NCI-H345 (cell line): ENCODE results near the gene MAML2.
A peak's percentile ranks its signal among the peaks of the same experiment; 100 is the strongest.

Experiments
- DNase-seq: peaks from one replicate; lab custom pipeline; 2025; lab: John Stamatoyannopoulos, UW

Gene MAML2

GRCh38 chr11:96207459-96208449 lies 135.2 kb downstream of the MAML2 start:
- no peak for DNase-seq

DNA sequence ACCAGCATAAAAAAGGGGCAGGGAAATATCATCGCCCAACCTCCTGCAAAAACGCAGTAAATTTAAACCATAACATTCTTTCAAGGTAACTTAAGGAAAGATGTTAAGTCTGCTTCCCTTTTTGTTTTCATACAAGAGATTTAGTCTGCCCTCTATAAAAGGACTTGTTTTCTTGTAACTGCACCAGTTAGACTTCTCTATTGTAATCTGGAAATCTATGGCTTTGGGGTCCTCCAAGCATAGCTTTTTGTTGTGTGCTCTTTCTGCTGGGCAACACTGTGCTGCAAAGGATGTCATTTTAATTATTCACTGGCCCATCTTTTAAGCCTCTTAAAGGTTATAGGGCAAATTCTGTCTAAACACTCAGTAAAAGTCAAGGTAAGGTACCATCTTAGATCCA lies 136.0 kb downstream of the MAML2 start:
- no peak for DNase-seq

- no peak for DNase-seq
Observed at GRCh38 chr11:96205460-96205809, 137.6 kb downstream of the MAML2 start.

DNA sequence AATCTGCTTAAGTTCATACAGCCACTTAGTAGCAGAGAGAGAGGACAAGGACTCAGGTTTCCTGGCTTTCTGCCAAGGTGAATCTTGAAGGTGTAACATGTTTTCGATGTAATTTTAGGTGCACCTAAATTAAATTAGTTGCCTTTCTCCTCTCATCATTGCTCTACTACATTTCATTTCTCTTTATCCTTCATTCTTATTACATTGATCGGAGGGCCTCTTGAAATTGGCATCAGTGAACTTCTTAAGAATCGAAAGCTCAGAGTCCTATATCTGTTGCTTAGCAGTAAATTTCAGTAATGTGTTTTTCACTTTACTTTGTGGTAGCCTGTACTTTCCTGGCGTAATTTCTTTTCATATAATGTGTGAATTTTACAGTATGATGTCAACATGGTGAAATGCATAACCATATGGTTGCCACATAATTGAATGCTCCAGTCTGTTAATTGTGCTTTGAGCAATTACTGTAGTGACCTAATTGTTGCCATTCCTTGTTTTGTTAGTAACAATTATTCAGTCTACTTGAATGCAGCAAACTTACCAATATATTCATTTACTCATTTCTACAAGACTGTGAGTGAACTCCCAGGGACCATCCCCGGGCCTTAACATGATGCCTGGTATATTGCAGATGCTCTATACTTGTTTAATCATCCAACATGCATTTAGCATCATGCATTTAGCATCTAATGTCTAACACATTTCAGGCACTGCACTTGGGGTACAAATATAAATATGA lies 138.1 kb downstream of the MAML2 start:
- DNase-seq, result peak; percentile 7

GRCh38 chr11:96204366-96204659 lies 138.7 kb downstream of the MAML2 start:
- DNase-seq, result no peak

DNA sequence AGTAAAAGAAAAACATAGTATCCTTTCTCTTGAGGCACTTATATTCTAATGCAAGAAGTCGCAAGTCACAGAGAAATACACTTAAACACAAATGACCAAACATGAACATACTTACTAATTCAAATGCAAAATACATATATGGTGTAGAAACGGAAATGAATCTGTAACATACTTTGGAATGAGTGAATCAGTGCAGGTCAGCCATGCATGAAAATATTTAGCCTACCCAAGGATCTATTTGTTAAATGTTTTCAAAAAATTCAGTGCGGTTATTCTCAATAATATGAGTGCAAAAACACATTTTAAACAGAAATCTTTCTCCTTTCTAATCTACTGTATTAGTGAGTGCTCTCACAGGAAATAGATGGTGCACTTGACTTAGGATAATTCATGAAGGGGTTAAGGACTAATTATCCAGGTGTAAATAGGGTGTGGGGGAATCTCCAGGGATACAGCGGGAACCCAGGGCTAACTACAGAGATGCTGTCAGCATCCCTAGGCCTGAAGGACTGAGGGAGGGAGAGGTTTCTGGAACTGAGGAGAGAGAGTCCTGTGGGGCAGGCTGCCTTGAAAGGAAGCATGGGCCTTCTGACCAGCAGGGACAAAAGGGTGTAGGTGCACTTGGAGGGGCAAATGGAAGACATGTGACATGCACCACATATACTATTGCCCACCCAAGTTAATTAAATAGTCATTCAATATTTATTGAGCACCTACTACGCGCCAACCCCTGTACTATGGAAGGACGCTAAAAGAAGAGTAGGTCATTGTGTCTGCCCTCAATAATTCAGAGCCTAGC lies 139.2 kb downstream of the MAML2 start:
- DNase-seq, result no peak

GRCh38 chr11:96200243-96200642 lies 142.8 kb downstream of the MAML2 start:
- DNase-seq, result no peak

- DNase-seq, result peak; percentile 0
Observed at GRCh38 chr11:96199563-96200025, 143.4 kb downstream of the MAML2 start.

DNA sequence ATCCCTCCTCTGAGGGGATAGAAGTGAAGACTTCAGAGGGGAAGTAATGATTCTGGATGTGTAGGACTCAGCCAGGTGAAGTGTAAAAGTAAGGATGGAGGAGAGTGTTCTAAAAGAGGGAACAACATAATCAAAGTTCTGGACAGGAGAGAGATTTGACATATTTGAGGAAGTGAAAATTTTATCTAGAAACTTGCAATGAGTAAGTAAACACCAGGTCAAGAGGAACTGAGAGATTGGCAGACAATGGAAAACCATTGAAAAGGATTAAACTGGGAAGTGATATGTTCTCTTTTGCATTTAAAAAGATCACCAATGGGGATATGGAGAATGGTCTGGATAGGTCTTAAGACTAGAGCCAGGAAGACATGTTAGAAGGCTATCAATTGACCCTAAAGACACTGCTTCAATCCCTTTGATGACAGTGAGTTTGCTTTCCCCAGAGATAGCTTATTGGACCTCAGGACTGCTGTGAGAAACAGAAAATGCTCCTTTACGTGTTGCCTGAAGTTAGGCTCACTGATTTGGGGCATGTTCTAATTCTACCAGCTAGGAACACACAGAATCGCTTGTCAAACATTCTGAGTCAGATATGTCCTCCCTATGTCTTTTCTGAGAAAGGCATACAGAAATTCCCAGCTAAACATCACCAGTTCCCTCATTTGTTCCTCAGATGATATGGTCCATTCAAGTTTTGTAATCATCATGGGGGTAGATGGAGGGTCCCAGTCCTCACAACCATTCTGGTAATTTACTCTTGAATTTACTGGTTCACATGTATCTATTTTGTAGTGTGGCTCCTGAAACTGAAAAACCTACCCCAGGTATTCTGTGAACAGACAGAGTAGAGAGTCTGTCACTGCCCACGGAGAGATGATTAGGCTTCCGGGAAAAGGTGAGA lies 144.9 kb downstream of the MAML2 start:
- DNase-seq, result no peak

GRCh38 chr11:96197103-96197502 lies 145.9 kb downstream of the MAML2 start:
- no peak for DNase-seq

DNA sequence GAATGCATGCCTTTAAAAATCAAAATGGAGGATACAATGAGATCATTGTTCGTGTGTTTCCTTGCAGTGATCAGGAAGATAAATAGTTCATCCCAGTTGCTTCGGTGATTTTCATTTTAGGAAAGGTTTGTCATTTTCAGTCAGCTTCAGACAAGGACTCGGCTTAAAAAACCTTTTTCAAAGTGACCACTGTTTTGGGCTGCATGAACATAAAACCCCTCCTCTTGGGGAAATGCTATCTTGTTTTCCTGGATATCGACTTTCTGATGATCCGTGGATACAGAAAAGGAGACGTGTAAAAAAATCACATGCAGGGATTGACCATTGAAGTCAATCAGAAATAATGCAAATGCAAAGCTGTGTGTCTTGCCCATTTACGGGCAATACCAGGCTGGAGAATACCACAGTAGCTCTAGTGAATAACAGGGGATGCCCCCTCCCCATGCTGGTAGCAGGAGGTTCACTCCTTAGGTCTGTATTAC lies 146.8 kb downstream of the MAML2 start:
- DNase-seq, result no peak

GRCh38 chr11:96195671-96196070 lies 147.3 kb downstream of the MAML2 start:
- no peak for DNase-seq

DNA sequence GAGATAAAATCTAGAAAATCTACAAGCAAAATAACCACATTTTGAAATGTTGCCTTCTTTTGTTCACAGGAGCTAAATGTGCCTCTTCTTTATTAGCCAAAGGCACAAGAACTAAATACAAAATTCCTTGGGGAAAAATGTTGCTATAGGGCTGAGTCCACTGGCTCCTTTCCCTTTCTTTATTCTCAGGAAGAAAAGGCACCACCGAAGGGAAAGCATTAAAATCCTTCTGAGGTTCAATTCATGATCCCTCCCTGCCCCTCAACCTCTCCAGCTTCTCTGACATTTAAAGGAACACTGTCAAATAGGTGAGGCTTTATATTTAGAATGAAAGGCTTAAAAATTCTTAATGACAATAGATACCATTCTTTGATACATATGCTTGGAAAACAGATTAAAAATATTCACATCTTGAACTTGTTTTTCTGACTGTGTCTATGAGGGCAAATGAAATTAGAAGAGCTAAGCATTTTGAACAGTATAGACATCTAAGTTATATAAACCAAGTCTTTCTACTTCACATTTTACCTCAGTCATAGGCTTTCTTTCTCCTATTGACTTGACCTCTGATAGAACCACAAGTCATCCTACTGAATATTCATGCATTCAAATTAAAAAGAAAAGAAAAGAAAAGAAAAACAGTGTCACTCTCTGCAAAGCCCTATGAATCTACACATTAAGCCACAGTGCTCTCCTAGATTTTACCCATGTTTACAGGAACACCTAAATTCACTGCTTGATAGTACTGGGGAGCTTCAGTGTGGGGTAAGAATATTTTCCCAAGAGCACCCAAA lies 148.2 kb downstream of the MAML2 start:
- no peak for DNase-seq

GRCh38 chr11:96193745-96194443 lies 149.1 kb downstream of the MAML2 start:
- no peak for DNase-seq

DNA sequence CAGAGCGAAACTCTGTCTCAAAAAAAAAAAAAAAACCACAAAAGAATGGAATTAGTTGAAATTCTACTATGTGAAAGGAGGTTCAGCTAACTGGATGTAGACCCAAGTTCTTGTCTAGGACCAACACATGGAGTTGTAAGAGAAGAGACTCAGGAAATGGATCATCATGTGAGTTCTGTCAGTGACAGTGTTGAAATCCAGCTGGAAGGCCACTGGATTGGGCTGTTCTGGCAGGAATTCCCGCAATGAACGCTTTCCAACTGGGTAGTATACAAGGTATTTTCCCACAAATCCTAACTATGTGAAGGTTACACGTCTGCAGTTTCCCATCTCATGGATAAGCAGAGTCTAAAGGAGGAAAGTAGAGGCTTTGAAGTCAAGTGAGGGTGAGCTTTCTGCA lies 151.2 kb downstream of the MAML2 start:
- DNase-seq, result no peak

GRCh38 chr11:96189351-96189750 lies 153.6 kb downstream of the MAML2 start:
- no peak for DNase-seq

DNA sequence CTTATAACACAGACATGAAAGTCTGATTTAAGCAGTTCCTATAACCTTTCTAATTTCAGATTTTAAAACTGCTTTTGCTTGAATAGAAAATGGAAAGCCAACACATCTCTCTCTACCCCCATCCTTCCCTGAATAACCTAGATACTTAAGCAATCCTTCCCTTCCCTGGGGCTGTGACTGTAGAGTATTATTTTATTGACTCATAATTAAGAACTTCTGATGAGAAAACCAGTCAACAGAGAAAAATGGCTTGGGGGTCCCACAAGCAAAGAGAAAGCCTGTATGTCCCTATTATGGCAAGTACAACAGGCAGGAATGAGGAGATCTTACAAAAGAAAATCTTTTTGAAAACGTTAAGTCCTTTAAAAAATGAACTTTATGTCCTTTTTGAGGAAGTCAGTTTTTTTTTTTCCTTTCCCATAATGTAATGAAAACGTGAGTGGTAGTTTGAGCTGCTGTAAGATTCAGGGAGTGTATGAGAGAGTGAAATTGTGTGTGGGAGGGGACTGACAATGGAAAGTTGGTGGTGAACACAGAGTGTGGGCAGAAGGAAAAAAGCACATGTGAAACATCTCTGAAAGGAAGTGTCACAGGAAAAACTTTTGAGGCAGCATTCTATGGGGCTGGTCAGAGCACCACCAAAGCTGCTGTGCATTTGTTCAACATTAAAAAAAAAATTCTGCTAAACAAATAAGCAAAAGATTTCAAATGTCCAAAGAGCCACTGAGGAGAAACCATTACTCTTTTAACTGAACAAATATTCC lies 154.6 kb downstream of the MAML2 start:
- DNase-seq, result no peak

GRCh38 chr11:96187822-96188221 lies 155.2 kb downstream of the MAML2 start:
- DNase-seq, result no peak

DNA sequence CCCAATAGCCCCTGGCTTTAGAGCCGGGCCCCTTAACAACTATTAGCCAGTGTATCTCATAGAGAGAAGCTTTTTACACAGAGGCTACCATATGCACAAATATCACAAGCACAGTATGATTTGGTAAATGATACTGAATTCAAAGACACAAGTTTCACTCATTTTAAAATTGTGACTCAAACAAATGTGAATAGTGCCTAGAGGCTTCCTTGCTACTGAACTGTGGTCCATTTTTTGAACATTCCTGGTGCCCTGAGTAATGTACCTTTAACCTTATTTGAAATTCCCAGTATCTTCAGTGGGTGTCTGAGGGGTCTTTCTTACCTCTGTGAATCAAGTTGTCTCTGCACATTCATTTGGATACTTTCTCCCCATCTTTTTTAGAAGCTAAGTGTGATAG lies 156.2 kb downstream of the MAML2 start:
- no peak for DNase-seq
